ENCODE data around the gene ARHGEF37. TPM values are rescaled to one million over a fixed set of nuclear protein-coding genes. Genes with fewer than 3 reads are reported as not detected.

Gene ARHGEF37
- total RNA-seq, 1 donor from 2014 or later = 13.5 TPM

DNA sequence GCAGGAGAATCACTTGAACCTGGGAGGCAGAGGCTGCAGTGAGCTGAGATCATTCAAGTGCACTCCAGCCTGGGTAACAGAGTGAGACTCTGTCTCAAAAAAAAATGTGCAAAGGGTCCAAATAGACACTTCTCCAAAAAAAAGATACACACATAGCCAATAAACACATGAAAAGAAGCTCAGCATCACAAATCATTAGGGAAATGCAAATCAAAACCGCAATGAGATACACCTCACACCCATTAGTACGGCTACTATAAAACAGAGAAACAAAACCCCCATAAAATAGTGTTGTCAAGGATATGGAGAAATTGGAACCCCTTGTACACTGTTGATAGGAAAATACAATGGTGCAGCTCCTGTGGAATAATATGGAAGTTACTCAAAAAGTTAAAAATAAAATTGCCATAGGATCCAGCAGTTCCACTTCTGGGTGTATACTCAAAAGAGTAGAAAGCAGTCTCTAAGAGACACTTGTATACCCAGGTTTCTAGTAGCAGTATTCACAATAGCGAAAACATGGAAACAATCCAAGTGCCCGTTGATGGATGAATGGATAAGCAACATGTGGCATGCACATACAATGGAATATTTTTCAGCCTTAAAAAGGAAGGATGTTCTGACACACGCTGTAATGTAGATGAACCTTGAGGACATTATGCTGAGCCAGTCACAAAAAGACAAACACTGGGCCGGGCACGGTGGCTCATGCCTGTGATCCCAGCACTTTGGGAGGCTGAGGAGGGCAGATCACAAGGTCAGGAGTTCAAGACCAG, 91.6 kb downstream of the ARHGEF37 start:
- TF ChIP-seq, protein P1, sequence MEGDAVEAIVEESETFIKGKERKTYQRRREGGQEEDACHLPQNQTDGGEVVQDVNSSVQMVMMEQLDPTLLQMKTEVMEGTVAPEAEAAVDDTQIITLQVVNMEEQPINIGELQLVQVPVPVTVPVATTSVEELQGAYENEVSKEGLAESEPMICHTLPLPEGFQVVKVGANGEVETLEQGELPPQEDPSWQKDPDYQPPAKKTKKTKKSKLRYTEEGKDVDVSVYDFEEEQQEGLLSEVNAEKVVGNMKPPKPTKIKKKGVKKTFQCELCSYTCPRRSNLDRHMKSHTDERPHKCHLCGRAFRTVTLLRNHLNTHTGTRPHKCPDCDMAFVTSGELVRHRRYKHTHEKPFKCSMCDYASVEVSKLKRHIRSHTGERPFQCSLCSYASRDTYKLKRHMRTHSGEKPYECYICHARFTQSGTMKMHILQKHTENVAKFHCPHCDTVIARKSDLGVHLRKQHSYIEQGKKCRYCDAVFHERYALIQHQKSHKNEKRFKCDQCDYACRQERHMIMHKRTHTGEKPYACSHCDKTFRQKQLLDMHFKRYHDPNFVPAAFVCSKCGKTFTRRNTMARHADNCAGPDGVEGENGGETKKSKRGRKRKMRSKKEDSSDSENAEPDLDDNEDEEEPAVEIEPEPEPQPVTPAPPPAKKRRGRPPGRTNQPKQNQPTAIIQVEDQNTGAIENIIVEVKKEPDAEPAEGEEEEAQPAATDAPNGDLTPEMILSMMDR (IDR thresholded peaks at IDR 0.05) = no peak
- H3K4me3 ChIP-seq = no peak overlapping the region
- H3K4me1 ChIP-seq = no peaks in the 10 kb centered on the region
- H3K36me3 ChIP-seq = no peaks in the 10 kb centered on the region
- intact Hi-C loops (cut with DNase I) = no loop called here
- no peaks in the 10 kb centered on the region for H3K27me3 ChIP-seq (ENCODE audit: low read depth)
- DNase-seq = no peak
- H3K9me3 ChIP-seq = peaks cover 5% of the 10 kb centered on the region
- H3K27ac ChIP-seq = no peak overlapping the region
- ATAC-seq = no peak

DNA sequence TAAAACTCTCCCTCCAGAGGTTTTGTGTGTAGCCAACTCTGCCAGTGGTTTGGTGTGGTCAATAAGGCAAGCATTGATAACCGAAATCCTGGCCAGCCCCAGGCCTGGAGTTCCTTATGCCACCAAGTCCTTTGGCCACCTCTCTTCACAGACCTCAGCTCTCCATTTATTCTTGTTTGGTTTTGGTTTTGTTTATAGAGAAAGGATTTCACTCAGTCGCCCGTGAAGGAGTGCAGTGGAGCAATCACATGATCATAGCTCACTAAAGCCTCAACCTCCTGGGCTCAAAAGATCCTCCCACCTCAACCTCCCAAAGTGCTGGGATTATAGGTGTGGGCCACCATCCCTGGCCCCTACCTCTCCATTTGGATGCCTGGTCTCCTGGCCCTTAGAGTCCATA, 93.4 kb downstream of the ARHGEF37 start:
- H3K27me3 ChIP-seq (ENCODE audit: low read depth) = no peaks in the 10 kb centered on the region
- DNase-seq (no peak), ATAC-seq (no peak)
- no peaks in the 10 kb centered on the region for H3K9me3 ChIP-seq
- H3K4me1 ChIP-seq = peaks cover 1% of the 10 kb centered on the region
- H3K27ac ChIP-seq = no peak overlapping the region
- intact Hi-C loops (cut with DNase I) = no loop called here
- no peak overlapping the region for H3K4me3 ChIP-seq
- TF ChIP-seq, protein P1 (IDR thresholded peaks at IDR 0.05) = no peak
- no peaks in the 10 kb centered on the region for H3K36me3 ChIP-seq

DNA sequence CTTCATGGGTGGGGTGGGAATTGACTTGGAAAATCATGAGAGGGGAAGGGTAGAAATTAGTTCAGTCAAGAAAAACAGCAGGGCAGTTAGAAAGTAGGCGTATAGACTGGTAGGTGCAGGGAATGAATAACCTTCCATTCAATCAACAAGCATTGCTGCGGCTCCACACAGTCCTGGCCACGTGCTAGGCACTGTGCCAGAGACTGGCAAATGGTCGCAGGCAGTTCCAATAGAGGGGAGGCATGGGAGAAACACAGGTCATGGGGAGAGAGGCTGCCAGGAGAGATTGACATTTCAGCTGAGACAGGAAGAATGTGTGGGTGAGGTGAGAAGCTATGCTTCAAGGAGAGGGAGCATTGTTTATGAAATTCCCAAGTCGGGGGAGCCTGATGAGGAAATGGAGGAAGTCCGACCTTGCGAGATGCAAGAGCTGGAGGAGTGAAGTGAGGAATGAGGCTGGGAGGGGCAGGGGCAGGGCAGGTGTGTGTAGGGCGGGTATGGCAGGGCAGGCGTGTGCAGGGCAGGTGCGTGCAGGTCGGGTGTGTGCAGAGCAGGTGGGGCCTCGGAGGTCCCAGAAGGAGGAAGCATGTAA, 94.4 kb downstream of the ARHGEF37 start:
- H3K9me3 ChIP-seq = no peaks in the 10 kb centered on the region
- no peaks in the 10 kb centered on the region for H3K27me3 ChIP-seq (ENCODE audit: low read depth)
- ATAC-seq (peak; percentile 43 to 60), DNase-seq (peak; percentile 57)
- intact Hi-C loops (cut with DNase I) = no loop called here
- H3K4me1 ChIP-seq = peaks cover 5% of the 10 kb centered on the region
- H3K27ac ChIP-seq = no peak overlapping the region
- no peaks in the 10 kb centered on the region for H3K36me3 ChIP-seq
- TF ChIP-seq, protein P1 (IDR thresholded peaks at IDR 0.05) = no peak
- no peak overlapping the region for H3K4me3 ChIP-seq

DNA sequence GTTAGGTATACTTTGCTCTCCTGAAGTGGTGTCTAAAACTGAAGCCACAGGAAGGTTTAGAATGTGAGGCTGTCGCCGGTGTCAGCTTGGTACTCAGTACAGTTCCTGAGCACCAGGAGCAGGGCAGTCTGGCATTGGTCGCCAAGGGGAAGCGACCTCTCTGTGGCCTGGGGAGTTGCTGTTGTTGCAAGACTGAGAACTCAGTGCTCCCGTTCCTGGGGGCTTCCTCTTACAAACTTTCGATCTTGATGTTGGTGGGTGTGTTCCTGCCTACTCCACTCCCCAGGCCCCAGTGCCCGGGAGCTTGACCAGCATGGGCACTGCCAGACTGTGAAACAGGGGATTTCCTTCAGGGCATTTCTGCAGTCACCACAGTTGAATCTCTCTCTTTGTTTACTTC, 96.4 kb downstream of the ARHGEF37 start:
- intact Hi-C loops (cut with DNase I) = no loop called here
- Histone ChIP-seq H3K27ac (no peak overlapping the region), H3K4me3 (no peak overlapping the region), H3K4me1 (peaks cover 18% of the 10 kb centered on the region), H3K9me3 (no peaks in the 10 kb centered on the region), H3K36me3 (no peaks in the 10 kb centered on the region), H3K27me3 (ENCODE audit: low read depth) (no peaks in the 10 kb centered on the region)
- peak; percentile 51 to 63 for ATAC-seq
- DNase-seq = peak; percentile 74
- TF ChIP-seq, protein P1 (IDR thresholded peaks at IDR 0.05) = no peak

DNA sequence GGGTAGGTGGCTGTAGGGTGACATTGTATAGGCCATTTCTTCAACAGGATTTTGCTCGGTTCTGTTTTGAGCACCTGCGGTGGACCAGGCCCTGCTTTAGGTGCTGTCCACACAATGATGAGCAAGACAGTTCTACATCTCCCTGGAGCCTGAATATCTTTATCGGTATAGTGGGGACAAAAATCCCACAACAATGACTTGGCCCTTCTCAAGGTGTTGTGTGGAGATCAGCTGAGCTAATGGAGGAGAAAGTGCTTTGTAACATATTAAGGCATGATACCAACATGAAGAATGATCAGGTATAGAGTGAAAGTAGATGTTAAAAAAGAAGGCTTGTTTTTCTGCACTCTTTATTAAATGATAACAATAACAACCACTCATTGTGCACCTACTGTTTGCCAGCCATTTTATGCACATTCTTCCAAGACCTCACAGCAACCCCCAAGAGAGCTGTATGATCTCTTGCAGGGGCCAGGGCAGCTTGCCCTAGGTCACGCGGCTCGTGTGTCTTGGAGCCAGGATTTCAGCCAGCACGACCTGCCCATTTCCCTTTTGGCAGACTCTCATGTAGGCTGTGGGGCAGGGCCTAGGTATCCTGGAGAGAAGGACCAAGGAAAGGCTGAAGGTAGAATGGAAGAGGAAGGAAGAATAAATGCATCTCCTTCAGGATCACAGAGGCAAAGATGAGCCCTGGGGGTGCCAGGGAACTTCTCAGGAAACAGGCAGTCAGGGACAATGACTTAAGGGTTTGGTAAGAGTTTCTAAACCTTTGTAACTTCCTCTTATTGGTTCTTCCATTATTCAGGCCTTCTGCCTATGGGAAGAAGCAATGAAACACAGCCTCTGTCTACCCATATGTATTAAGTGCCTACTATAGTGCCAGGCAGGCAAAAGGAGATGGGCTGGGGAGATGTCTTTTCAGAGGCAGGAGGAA, 98.8 kb downstream of the ARHGEF37 start:
- intact Hi-C loops (cut with DNase I) = no loop called here
- DNase-seq (no peak), ATAC-seq (peak in 1 of 2 donors; percentile 11)
- Histone ChIP-seq H3K27me3 (ENCODE audit: low read depth) (no peaks in the 10 kb centered on the region), H3K9me3 (no peaks in the 10 kb centered on the region), H3K36me3 (no peaks in the 10 kb centered on the region), H3K4me3 (no peak overlapping the region), H3K4me1 (peaks cover 18% of the 10 kb centered on the region), H3K27ac (no peak overlapping the region)
- TF ChIP-seq, protein P1 (IDR thresholded peaks at IDR 0.05) = no peak

Data from lower lobe of right lung (tissue), 2 donors.